IPS-18a (cell line): ENCODE data around the gene VPS45.
"Not testable (repeated sequence)": the region's sequence is repeated elsewhere in the genome, so short reads cannot be mapped to it uniquely, and the experiment has no call there.

Experiments used
- H3K27ac ChIP-seq: one replicate; pipeline ENCODE4 v1.5.1; 2013; ENCODE audit warnings: low read length
- H3K27me3 ChIP-seq: one replicate; pipeline ENCODE4 v1.6.1; 2013; ENCODE audit warnings: mild to moderate bottlenecking, low read length; ENCODE audit not compliant: control insufficient read depth, insufficient read depth
- H3K36me3 ChIP-seq: one replicate; pipeline ENCODE4 v1.6.1; 2013; ENCODE audit warnings: low read depth, low read length; ENCODE audit not compliant: control insufficient read depth
- H3K4me1 ChIP-seq: one replicate; pipeline ENCODE4 v1.6.1; 2013; ENCODE audit warnings: low read depth, low read length; ENCODE audit not compliant: control insufficient read depth
- H3K4me3 ChIP-seq: one replicate; pipeline ENCODE4 v1.5.1; 2013; ENCODE audit warnings: low read length
- H3K9ac ChIP-seq: one replicate; pipeline ENCODE4 v1.6.1; 2013; ENCODE audit warnings: mild to moderate bottlenecking, low read length, moderate library complexity
- H3K9me3 ChIP-seq: one replicate; pipeline ENCODE4 v1.6.1; 2013; ENCODE audit warnings: low read depth, low read length; ENCODE audit not compliant: control insufficient read depth

Gene VPS45, protein sequence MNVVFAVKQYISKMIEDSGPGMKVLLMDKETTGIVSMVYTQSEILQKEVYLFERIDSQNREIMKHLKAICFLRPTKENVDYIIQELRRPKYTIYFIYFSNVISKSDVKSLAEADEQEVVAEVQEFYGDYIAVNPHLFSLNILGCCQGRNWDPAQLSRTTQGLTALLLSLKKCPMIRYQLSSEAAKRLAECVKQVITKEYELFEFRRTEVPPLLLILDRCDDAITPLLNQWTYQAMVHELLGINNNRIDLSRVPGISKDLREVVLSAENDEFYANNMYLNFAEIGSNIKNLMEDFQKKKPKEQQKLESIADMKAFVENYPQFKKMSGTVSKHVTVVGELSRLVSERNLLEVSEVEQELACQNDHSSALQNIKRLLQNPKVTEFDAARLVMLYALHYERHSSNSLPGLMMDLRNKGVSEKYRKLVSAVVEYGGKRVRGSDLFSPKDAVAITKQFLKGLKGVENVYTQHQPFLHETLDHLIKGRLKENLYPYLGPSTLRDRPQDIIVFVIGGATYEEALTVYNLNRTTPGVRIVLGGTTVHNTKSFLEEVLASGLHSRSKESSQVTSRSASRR

DNA sequence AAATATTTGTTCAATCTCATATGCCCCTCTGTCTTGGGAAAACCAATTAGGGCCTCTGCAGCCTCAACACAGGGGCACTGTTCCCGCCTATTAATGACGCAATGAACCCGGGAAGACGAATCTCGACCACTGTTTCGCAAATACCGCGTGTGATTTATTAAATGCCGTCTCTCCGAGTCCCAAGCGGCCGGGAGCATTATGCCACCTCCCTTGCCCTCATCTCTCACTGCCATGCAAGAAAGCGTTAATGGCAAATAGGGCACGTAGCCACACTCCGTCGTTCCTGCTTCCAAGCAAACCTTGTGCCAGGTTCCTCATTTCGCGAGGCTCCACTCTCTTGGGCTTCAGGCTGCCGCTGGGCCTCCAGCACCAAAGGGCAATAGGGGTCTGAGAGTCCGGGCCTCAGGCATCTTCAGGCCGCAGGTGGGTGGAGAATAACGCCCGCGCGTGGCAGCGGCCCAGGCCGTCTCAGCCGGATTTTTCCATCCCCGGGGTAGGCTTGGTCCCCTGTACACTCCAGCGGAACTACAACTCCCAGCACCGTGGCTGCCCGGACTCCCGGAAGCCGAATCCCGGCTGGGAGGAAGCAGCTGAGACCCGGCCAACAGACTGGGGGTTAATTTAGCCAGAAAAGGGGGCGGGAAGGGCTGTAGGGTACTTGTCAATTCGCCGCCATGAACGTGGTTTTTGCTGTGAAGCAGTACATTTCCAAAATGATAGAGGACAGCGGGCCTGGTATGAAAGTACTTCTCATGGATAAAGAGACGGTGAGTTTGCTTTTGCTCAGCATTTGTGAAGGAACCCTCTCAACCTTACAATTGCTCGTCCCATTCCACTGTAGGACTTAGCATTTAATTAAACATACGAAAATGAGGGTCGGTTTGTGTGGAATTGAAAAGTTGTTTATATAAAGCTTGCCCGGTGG, at the start of gene VPS45:
TSS of gene VPS45 (plus strand) at position 593 of the 925 bp plus-strand sequence. CDS start at position 675, 82 bp downstream.
- H3K27me3 ChIP-seq = no peaks in the 10 kb centered on the region
- H3K9ac ChIP-seq = peak within 1 kb of the TSS; percentile 96
- no peaks in the 10 kb centered on the region for H3K9me3 ChIP-seq
- peak within 1 kb of the TSS; percentile 95 for H3K27ac ChIP-seq
- H3K4me1 ChIP-seq = peaks cover 17% of the 10 kb centered on the region
- H3K36me3 ChIP-seq = peaks cover 3% of the 10 kb centered on the region
- peak within 1 kb of the TSS; percentile 93 for H3K4me3 ChIP-seq

GRCh38 chr1:150018165-150018564, 49.4 kb upstream of the VPS45 start:
- H3K4me1 ChIP-seq = no peaks in the 10 kb centered on the region
- H3K9ac ChIP-seq = no peak overlapping the region
- H3K4me3 ChIP-seq = no peak overlapping the region
- no peaks in the 10 kb centered on the region for H3K27me3 ChIP-seq
- no peaks in the 10 kb centered on the region for H3K9me3 ChIP-seq
- H3K36me3 ChIP-seq = no peaks in the 10 kb centered on the region
- H3K27ac ChIP-seq = no peak overlapping the region

DNA sequence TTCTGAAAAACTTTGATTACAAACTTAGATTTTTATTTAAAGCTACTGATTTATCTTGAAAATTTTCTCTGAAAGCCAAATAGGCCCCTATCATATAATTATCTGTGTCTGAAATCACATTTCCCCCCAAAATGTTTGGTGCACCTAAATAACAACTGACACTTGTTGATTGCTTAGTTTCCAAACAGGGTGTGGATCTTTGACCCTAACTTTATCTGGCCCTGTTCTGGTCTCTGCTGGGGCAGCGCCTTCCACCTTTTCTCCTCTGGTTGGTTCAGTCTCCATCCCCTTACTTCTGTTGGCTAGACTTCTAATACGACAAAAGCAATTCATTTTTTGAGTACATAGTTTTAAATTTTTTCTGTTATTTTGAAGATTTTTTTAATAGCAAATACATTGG, 46.9 kb upstream of the VPS45 start:
- Histone ChIP-seq H3K36me3 (no peaks in the 10 kb centered on the region), H3K9ac (no peak overlapping the region), H3K27ac (no peak overlapping the region), H3K4me1 (no peaks in the 10 kb centered on the region), H3K27me3 (no peaks in the 10 kb centered on the region), H3K9me3 (no peaks in the 10 kb centered on the region), H3K4me3 (no peak overlapping the region)

- no peak overlapping the region for H3K4me3 ChIP-seq
- H3K4me1 ChIP-seq = no peaks in the 10 kb centered on the region
- no peaks in the 10 kb centered on the region for H3K36me3 ChIP-seq
- H3K27ac ChIP-seq = no peak overlapping the region
- H3K9me3 ChIP-seq = no peaks in the 10 kb centered on the region
- H3K27me3 ChIP-seq = no peaks in the 10 kb centered on the region
- no peak overlapping the region for H3K9ac ChIP-seq
Measured at GRCh38 chr1:150021191-150021694, 46.3 kb upstream of the VPS45 start.

DNA sequence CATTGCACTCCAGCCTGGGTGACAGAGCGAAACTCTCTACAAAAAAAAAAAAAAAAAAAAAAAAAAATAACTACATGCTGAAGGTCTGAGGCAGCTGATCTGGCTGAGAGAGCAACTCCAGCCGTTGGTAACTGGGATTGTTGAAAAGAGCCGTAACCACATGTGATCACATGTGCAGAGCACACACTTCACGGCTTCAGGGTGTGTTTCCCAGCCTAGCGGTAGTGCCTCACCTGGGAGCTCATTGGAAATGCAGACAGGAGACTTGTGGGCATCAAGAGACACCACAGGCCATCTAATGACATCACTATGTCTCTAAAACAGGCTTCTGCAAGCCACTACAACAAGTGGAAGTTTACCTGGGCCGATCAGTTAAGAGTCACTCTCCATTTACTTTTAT, 45.2 kb upstream of the VPS45 start:
- no peaks in the 10 kb centered on the region for H3K9me3 ChIP-seq
- H3K4me3 ChIP-seq = no peak overlapping the region
- no peaks in the 10 kb centered on the region for H3K27me3 ChIP-seq
- H3K36me3 ChIP-seq = no peaks in the 10 kb centered on the region
- no peaks in the 10 kb centered on the region for H3K4me1 ChIP-seq
- no peak overlapping the region for H3K27ac ChIP-seq
- no peak overlapping the region for H3K9ac ChIP-seq

DNA sequence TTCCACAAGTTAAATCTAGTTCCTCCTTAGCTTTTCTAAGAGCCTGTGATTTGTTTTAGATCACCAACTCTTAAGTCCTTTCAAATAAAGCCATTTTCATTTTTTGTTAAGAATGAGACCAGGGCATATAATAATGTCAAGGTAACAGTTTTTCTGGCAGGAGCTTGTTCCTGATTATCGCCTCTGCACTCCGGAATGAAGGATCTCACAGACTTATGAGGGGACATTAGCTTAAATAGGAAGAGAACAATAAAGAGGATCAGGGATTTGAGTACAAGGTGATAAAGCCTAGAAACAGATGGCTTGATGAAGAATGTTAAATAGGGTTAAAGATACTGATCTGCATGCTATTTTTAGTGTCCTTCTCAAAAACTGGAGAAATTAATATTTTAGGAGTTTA, 43.4 kb upstream of the VPS45 start:
- H3K27me3 ChIP-seq = no peaks in the 10 kb centered on the region
- H3K27ac ChIP-seq = no peak overlapping the region
- no peaks in the 10 kb centered on the region for H3K36me3 ChIP-seq
- H3K4me1 ChIP-seq = no peaks in the 10 kb centered on the region
- H3K9ac ChIP-seq = no peak overlapping the region
- H3K4me3 ChIP-seq = no peak overlapping the region
- no peaks in the 10 kb centered on the region for H3K9me3 ChIP-seq

GRCh38 chr1:150028322-150028721, 39.3 kb upstream of the VPS45 start:
- no peaks in the 10 kb centered on the region for H3K36me3 ChIP-seq
- no peaks in the 10 kb centered on the region for H3K9me3 ChIP-seq
- H3K27ac ChIP-seq = no peak overlapping the region
- H3K9ac ChIP-seq = no peak overlapping the region
- H3K4me1 ChIP-seq = no peaks in the 10 kb centered on the region
- H3K27me3 ChIP-seq = no peaks in the 10 kb centered on the region
- H3K4me3 ChIP-seq = no peak overlapping the region

- H3K9ac ChIP-seq = no peak overlapping the region
- H3K36me3 ChIP-seq = no peaks in the 10 kb centered on the region
- H3K4me3 ChIP-seq = no peak overlapping the region
Measured at GRCh38 chr1:150034336-150034735, 33.2 kb upstream of the VPS45 start.

GRCh38 chr1:150049926-150050325, 17.6 kb upstream of the VPS45 start:
- no peaks in the 10 kb centered on the region for H3K9me3 ChIP-seq
- peaks cover 4% of the 10 kb centered on the region for H3K4me1 ChIP-seq
- H3K36me3 ChIP-seq = no peaks in the 10 kb centered on the region
- H3K4me3 ChIP-seq = no peak overlapping the region
- H3K9ac ChIP-seq = no peak overlapping the region
- no peak overlapping the region for H3K27ac ChIP-seq
- no peaks in the 10 kb centered on the region for H3K27me3 ChIP-seq

More at GRCh38 chr1:150034336-150034735, 33.2 kb upstream of the VPS45 start:
- H3K4me1 ChIP-seq = no peaks in the 10 kb centered on the region
- no peak overlapping the region for H3K27ac ChIP-seq
- H3K27me3 ChIP-seq = no peaks in the 10 kb centered on the region
- H3K9me3 ChIP-seq = no peaks in the 10 kb centered on the region

DNA sequence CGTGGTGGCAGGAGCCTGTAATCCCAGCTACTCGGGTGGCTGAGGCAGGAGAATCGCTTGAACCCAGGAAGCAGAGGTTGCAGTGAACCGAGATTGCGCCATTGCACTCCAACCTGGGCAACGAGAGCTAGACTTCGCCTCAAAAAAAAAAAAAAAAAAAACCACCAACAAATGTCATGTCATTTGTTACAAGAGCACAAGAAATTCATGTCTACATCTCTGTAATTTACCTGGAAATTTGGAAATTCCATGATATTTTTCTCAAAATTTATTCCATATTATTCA, 16.5 kb upstream of the VPS45 start:
- H3K36me3 ChIP-seq = no peaks in the 10 kb centered on the region
- H3K4me1 ChIP-seq = peaks cover 4% of the 10 kb centered on the region
- H3K27ac ChIP-seq = no peak overlapping the region
- H3K27me3 ChIP-seq = no peaks in the 10 kb centered on the region
- H3K4me3 ChIP-seq = no peak overlapping the region
- H3K9me3 ChIP-seq = no peaks in the 10 kb centered on the region
- no peak overlapping the region for H3K9ac ChIP-seq

GRCh38 chr1:150051905-150052412, 15.6 kb upstream of the VPS45 start:
- H3K36me3 ChIP-seq, H3K4me3 ChIP-seq, H3K27ac ChIP-seq, H3K27me3 ChIP-seq, H3K9me3 ChIP-seq, H3K9ac ChIP-seq, H3K4me1 ChIP-seq: not testable (repeated sequence)
